Adrenal gland (tissue), 12 donors: Measurements from ENCODE around the gene PTPRQ. TPM values are rescaled to one million over a fixed set of nuclear protein-coding genes. Genes with fewer than 3 reads are reported as not detected.

Experiments
- DNase-seq, 7 donors: peaks; one replicate each; pipeline ENCODE4 v3.0.0-alpha.2; 2019 to 2020
- H3K27ac ChIP-seq, 5 donors: fragments of 200-600 bp; sonication (generic) in 4 of 5; 1 replicate in 3 of 5; 2 replicates in 2 of 5; pipeline versions ENCODE4 v1.5.1 to v1.8.0; 2016 to 2020; ENCODE audit warnings: mild to moderate bottlenecking in 1 of 5
- H3K27me3 ChIP-seq: fragments of 200-600 bp; 2 replicates; pipeline ENCODE4 v1.8.0; 2021
- H3K36me3 ChIP-seq, 2 donors: fragments of 200-600 bp; replicated peaks in 1 of 2; 1 replicate in 1 of 2; 2 replicates in 1 of 2; pipeline versions ENCODE4 v1.5.1 to v1.8.0; 2018 to 2022
- H3K4me1 ChIP-seq, 2 donors: fragments of 200-600 bp; replicated peaks in 1 of 2; 1 replicate in 1 of 2; 2 replicates in 1 of 2; pipeline versions ENCODE4 v1.5.1 to v1.8.0; 2018 to 2021
- H3K4me3 ChIP-seq, 4 donors: fragments of 200-600 bp; sonication (generic) in 3 of 4; one replicate each; pipeline ENCODE4 v1.5.1; 2016 to 2018
- H3K9me3 ChIP-seq, 3 donors: fragments of 200-600 bp; sonication (generic) in 1 of 3; replicated peaks in 1 of 3; 1 replicate in 2 of 3; 2 replicates in 1 of 3; pipeline versions ENCODE4 v1.5.1 to v1.8.0; 2016 to 2021
- CTCF ChIP-seq, 6 experiments: fragments of 450-650 bp in 4 of 6; fragments of 200-600 bp in 2 of 6; sonication (generic) in 1 of 6; IDR thresholded peaks; 1 replicate in 5 of 6; 2 replicates in 1 of 6; pipeline versions ENCODE4 v1.5.1 to v1.8.0; 2016 to 2021; ENCODE audit warnings: antibody characterized with exemption in 6 of 6, mild to moderate bottlenecking in 2 of 6, moderate library complexity in 1 of 6
- POLR2A ChIP-seq, 2 donors: fragments of 450-650 bp; IDR thresholded peaks; one replicate each; pipeline ENCODE4 v1.6.1; 2017; ENCODE audit warnings: antibody characterized with exemption in 2 of 2, mild to moderate bottlenecking in 2 of 2, moderate library complexity in 1 of 2
- WGBS, 4 donors: extraction: QIAGEN DNeasy Blood & Tissue Kit in 2 of 4; methylation state at CpG; one replicate each; pipeline versions ENCODE4 v1.1.5 to v1.1.7; 2013 to 2017; 5-methylcytosine and 5-hydroxymethylcytosine counted together
- intact Hi-C, 2 donors: fragments of 100-400 bp; cut with DNase I; formaldehyde crosslinking; loops; one replicate each; pipeline versions ENCODE4 v1.14.1 to v1.15.0; 2022 to 2023
- polyA plus RNA-seq, 3 donors: library from polyadenylated mRNA; stranded (reverse); fragments of 200-250 nt in 2 of 3; fragments of 350-450 nt in 1 of 3; fragmentation: Illumina TruSeq in 1 of 3; extraction: RNeasy Lipid Tissue Mini Kit (QIAGEN cat#74804) in 1 of 3; gene quantifications; one replicate each; pipeline ENCODE4 v1.2.3, GENCODE V29; 2013 to 2014
- total RNA-seq, 9 donors: library from RNA; depleted of rRNA in 4 of 9; stranded (reverse); fragments of >200 nt in 4 of 9; fragments of 120-200 nt in 1 of 9; fragmentation: NEBNext Ultra II Directional in 1 of 9; extraction: Animal tissue kit (Norgen Biotek cat#: 25700) in 1 of 9; gene quantifications; one replicate each; pipeline versions ENCODE4 v1.1.0 to v1.2.4, GENCODE V29; 2013 to 2023
- donor health status: healthy with polysubstance abuse.
- donor health status: Bipolar disorder and iron deficiency.
- donor health status: DM: yes; HTN: yes; CAD: no.
- donor health status: DM: no; HTN: no; CAD: no.
- donor health status: DM: no; HTN: no; CAD: no.
- donor health status: DM: yes; HTN: yes; CAD: no.

PTPRQ gene
- total and polyA plus RNA-seq, 12 donors, result under 0.01 to 0.27 (median 0.13) TPM; not detected in 2

DNA sequence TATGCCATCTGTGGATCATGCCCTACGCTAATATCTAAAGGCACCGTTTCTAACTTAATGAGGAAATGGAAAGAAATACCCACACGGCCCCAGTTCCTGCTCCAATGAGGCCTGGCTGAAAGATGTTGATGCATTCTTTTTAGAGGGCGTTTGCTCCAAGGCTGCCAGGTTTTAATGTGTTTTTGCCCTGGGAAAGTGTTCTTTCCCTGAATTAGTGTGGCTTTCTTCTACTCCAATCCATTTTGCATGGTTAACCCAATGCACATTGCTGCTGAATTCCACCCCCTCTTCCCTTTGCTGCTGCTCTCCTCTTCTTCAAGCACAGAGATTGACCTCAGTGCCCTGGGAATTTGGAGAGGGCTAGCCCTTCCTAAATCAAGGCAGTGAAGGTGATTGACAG, 273.8 kb downstream of the PTPRQ start:
- TF ChIP-seq CTCF (IDR thresholded peaks at IDR 0.05), result no peak
- no peak for TF ChIP-seq POLR2A (IDR thresholded peaks at IDR 0.05)
- Histone ChIP-seq H3K36me3 (no peaks in the 10 kb centered on the region), H3K27ac (no peak overlapping the region), H3K4me3 (no peak overlapping the region), H3K9me3 (no peaks in the 10 kb centered on the region), H3K4me1 (no peaks in the 10 kb centered on the region), H3K27me3 (peaks cover 19% of the 10 kb centered on the region)
- WGBS, 4 donors, result 61 to 72% (median 67%) methylated on average over 4 of the region's 4 CpGs
- intact Hi-C loops, result no loop called here
- no peak for DNase-seq

GRCh38 chr12:80720516-80720915, 276.5 kb downstream of the PTPRQ start:
- Histone ChIP-seq H3K4me3 (no peak overlapping the region), H3K4me1 (no peaks in the 10 kb centered on the region), H3K36me3 (no peaks in the 10 kb centered on the region), H3K27ac (no peak overlapping the region), H3K9me3 (no peaks in the 10 kb centered on the region), H3K27me3 (peaks cover 5% of the 10 kb centered on the region)
- 60 to 88% (median 78%) methylated on average over 1 of the region's 1 CpG for WGBS, 4 donors
- TF ChIP-seq POLR2A (IDR thresholded peaks at IDR 0.05) (no peak), CTCF (IDR thresholded peaks at IDR 0.05) (no peak)
- intact Hi-C loops, result no loop called here
- no peak for DNase-seq

DNA sequence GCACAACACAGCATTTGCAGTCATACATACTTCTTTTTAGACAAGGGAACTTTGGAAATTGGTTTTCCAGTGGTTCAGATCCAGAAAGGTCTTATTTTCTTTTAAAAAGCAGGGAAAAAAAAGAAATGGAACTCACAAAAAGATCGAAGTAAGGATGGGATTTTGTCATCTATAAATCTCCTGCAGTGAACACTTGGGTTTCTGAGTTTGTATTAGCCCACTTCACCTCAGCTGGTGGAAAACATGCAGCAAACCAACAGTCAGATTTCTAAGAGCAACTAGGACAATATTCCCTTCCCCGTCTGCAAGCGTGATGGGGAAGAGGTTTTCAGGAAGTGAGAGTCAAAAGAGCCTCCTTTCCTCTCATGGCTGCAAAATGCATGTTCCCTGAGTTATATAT, 277.3 kb downstream of the PTPRQ start:
- Histone ChIP-seq H3K36me3 (no peaks in the 10 kb centered on the region), H3K4me3 (no peak overlapping the region), H3K4me1 (no peaks in the 10 kb centered on the region), H3K9me3 (no peaks in the 10 kb centered on the region), H3K27ac (no peak overlapping the region), H3K27me3 (no peaks in the 10 kb centered on the region)
- no peak for TF ChIP-seq POLR2A (IDR thresholded peaks at IDR 0.05)
- WGBS, 4 donors, result 60 to 76% (median 69%) methylated on average over 3 of the region's 3 CpGs
- DNase-seq, result no peak
- intact Hi-C loops, result no loop called here
